BE2C (cell line): ENCODE data around the gene SMR3A.

ENCODE experiments used
- DNase-seq: peaks from one replicate; pipeline ENCODE4 v3.0.0-alpha.2; 2020
- H3K27me3 ChIP-seq: fragments of 250-450 bp; sonication (Bioruptor Pico); 2 replicates; pipeline ENCODE4 v1.5.1; 2020; ENCODE audit warnings: mild to moderate bottlenecking
- H3K36me3 ChIP-seq: fragments of 250-450 bp; sonication (Bioruptor Pico); 2 replicates; pipeline ENCODE4 v1.5.1; 2020; ENCODE audit warnings: mild to moderate bottlenecking
- H3K4me1 ChIP-seq: fragments of 250-450 bp; sonication (Bioruptor Pico); 2 replicates; pipeline ENCODE4 v1.5.1; 2020
- H3K4me3 ChIP-seq: 2 replicates; pipeline ENCODE4 v1.5.1; 2011; ENCODE audit warnings: low read depth, low read length
- H3K9me3 ChIP-seq: fragments of 250-450 bp; sonication (Bioruptor Pico); 2 replicates; pipeline ENCODE4 v1.5.1; 2020
- CTCF ChIP-seq: IDR thresholded peaks from 2 replicates; pipeline ENCODE4 v1.5.1; 2012; ENCODE audit warnings: mild to moderate bottlenecking, low read depth, low read length

SMR3A gene

DNA sequence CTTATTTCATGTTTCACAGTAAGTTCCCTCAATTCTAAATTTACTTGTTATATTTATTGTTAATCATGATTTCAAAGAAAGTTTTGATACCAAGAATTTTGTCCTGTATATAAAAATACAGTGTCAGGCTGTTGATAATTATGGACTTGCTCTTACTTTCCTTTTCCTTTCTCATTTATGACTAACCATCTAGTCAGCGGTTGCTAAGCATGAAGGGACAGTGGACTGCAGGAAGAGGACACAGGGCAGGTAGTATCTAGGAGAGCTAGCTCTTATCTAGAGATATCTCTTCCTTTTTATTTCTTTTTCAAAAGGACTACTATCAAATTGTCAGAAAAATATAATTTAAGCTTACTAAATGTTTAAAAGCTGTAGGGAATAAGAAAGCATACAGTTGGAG lies 38.8 kb downstream of the SMR3A start:
- no peak for DNase-seq
- Histone ChIP-seq H3K4me3 (no peak overlapping the region), H3K36me3 (no peaks in the 10 kb centered on the region), H3K9me3 (no peaks in the 10 kb centered on the region), H3K4me1 (no peaks in the 10 kb centered on the region), H3K27me3 (no peaks in the 10 kb centered on the region)
- no peak for TF ChIP-seq CTCF

DNA sequence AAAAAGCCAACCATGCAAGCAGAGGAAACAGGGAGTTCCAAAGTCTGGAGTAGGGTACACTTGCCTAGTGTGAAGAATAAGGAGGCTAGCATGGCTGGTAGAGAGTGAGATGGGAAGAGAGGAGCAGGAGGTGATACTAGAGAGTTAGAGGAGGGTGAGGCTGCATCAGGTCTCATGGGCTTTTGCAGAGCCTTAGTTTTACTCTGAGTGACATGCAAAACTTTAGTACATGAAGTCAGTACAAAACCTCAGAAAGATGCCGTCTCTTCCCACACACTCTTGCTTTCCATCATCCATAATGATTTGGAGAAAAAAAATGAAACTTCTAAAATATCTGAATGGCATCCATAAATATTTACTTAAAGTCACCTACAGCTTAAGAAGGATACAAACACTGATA lies 42.2 kb downstream of the SMR3A start:
- Histone ChIP-seq H3K27me3 (no peaks in the 10 kb centered on the region), H3K4me1 (no peaks in the 10 kb centered on the region), H3K4me3 (no peak overlapping the region), H3K9me3 (no peaks in the 10 kb centered on the region), H3K36me3 (no peaks in the 10 kb centered on the region)
- no peak for DNase-seq
- no peak for TF ChIP-seq CTCF

- Histone ChIP-seq H3K9me3 (no peaks in the 10 kb centered on the region), H3K36me3 (no peaks in the 10 kb centered on the region), H3K4me1 (no peaks in the 10 kb centered on the region), H3K4me3 (no peak overlapping the region), H3K27me3 (no peaks in the 10 kb centered on the region)
- no peak for DNase-seq
- TF ChIP-seq CTCF = no peak
Observed at GRCh38 chr4:70405765-70406164, 45.2 kb downstream of the SMR3A start.
